Right ventricle myocardium inferior (tissue), 1 donor: ENCODE results near the gene E2F2. TPM values are rescaled to one million over a fixed set of nuclear protein-coding genes. Genes with fewer than 3 reads are reported as not detected.

Experiments used
- ATAC-seq: fragments of 200-7000 bp; cut with Tn5 transposase; one replicate; pipeline ENCODE4 v1.9.1; 2020; ENCODE audit warnings: mild to moderate bottlenecking, moderate library complexity
- DNase-seq: peaks from one replicate; pipeline ENCODE4 v3.0.0; 2021; ENCODE audit errors: missing footprints
- intact Hi-C: fragments of 100-400 bp; cut with DNase I; formaldehyde crosslinking; loops from one replicate; pipeline ENCODE4 v1.11.0; 2022
- long read RNA-seq: library from polyadenylated mRNA; unstranded; transcript quantifications from one replicate; pipeline ENCODE4 v2.0.0, GENCODE V29; 2021
- total RNA-seq: library from RNA; stranded (reverse); fragmentation: NEBNext Ultra II Directional; extraction: Animal tissue kit (Norgen Biotek cat#: 25700); gene quantifications from one replicate; pipeline ENCODE4 v1.2.1, GENCODE V29; 2021
- donor health status: DM: no; HTN: yes; CAD: no; lungs with severe emphysema.

The E2F2 gene, protein sequence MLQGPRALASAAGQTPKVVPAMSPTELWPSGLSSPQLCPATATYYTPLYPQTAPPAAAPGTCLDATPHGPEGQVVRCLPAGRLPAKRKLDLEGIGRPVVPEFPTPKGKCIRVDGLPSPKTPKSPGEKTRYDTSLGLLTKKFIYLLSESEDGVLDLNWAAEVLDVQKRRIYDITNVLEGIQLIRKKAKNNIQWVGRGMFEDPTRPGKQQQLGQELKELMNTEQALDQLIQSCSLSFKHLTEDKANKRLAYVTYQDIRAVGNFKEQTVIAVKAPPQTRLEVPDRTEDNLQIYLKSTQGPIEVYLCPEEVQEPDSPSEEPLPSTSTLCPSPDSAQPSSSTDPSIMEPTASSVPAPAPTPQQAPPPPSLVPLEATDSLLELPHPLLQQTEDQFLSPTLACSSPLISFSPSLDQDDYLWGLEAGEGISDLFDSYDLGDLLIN
- 0.76 TPM for total RNA-seq
- long read RNA-seq = 0 reads

DNA sequence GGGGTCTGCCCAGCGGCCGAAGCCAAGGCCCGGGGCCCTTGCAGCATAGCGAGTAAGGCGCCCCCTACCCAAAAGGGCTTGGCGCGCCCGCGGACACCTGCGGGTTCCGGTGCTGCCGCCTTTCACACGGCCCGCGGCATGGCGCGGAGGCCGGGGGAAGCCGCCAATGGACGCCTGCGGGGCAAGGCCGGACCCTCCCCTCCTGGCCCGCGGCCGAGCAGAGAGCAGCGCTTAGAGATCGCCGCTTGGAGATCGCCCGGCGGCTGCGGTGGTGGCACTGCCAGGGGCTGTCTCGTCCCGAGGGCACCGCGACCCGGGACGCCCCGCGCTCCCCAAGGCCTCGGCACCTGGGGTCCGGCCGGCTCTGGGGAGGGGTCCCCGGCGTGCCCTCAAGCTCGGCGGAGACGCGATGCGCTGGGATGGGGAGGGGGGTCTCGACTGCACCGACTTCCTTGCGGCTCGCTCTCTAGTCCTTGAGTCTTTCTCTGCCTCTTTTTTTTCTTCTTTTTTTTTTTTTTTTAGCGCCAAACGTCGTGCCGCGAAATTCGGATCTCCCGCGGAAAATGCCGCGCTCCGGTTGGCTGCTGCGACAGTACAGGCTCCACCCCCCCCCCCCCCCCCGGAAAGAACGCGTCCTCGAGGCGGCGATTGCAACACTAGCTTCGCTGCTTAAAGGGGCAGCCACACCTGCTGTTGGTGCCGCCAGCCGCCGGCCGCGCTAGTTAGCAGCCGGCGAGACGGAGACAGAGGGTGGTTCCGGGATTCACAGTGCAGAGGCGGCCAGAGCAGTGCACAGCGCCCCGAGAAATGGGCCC is at the start of gene E2F2:
Gene E2F2 (minus strand): TSS at position 487 of the 815 bp plus-strand sequence. CDS start 440 bp downstream, at position 47.
- DNase-seq (peak; percentile 92), ATAC-seq (peak; percentile 79)
- intact Hi-C loops = loop anchor here (10.0 kb wide), 1 partner anchor 186 kb away; the partner anchor contains the start of gene HNRNPR

DNA sequence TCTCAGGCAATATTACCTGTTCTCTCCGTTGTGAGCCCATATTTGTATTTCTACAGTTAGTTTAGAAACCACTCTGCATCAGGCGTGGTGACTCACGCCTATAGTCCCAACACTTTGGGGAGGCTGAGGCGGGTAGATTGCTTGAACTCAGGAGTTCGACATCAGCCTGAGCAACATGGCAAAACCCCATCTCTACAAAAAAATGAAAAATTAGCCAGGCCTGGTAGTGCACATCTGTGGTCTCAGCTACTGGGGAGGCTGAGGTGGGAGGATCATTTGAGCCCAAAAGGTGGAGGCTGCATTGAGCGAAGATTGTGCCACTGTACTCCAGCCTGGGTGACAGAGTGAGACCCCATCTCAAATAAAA is 47.9 kb upstream of the E2F2 start:
- ATAC-seq (no peak), DNase-seq (no peak)
- intact Hi-C loops = loop anchor here (2.0 kb wide), 1 partner anchor 24 kb away; no protein-coding TSS in a partner anchor

DNA sequence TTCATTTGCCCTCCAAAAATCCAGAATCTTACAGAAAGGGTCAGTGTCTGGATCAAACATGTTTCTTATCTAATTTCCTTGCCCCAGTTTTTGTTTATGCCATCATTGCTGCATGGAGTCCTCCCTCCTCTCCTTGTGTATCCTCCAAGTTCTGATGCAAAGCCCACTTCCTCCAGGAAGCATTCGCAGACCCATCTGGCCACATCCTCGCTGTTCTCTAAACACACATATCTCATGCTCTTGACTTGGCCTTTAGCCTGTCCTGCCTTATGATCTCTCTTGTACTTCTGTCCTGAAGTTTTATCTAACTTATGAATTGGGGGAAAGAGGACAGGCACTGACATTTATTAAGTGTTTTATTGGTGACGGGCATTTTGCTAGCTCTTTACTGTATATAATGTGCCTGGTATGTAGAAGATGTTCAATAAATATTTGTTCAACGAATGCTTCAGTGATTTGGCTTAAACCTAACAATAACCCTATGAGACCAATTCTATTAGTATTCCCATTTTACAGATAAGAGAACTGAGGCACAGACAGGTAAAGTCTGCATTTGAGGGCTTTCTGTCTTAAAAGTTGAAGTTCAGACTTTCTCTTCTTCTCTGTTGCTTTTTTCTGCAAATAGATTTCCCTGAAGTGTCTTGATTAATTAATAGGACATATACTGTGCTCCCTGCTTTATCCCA is 47.4 kb upstream of the E2F2 start:
- ATAC-seq = no peak
- intact Hi-C loops = loop anchor here (2.0 kb wide), 1 partner anchor 24 kb away; no protein-coding TSS in a partner anchor

DNA sequence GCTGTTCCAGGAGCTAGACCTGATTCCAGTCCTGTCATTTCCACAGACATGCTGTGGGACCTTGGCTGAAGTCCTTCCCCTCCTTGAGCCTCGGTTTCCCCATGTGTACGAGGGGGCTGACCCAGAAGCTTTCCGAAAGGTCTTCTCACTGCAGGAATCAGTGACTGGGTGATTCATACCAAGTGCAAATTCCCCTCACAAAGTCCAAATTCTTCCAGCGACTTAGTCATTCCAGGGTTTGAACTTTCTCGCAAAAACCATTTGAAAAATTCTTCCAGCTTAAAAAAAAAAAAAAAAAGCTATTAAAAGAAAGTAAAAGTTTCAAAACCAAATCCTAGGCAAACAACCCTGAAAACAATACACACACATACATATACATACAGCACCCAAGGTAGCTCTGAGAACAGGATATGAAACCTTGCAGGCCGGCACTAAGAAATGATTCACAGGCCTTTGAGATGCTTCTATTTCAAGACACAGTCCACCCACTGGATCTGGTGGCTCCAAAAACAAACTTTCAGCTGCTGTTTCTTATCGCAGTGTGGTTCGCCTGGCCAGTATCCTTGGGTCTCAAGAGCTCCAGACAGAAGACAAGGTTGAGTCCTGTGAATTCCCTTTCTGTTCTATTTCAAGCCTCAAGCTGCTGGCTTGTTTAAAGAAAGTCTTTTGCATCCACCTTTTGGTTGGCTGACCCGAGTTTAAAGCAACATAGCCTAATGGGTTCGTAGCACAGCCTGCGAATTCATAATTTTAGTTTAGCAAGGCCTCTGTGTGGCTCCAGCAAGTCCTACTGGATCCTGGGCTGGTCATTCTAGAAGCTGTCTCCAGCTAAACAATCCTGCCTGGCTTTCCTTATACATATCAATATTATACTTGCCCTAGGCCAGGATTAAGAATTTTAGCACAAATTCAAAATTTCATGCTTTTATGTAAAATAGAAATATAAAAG is 46.3 kb upstream of the E2F2 start:
- DNase-seq (no peak), ATAC-seq (peak; percentile 74)
- intact Hi-C loops = loop anchor here (2.0 kb wide), 1 partner anchor 23 kb away; no protein-coding TSS in a partner anchor

More for the DNA sequence above, 47.4 kb upstream of the E2F2 start:
- no peak for DNase-seq

DNA sequence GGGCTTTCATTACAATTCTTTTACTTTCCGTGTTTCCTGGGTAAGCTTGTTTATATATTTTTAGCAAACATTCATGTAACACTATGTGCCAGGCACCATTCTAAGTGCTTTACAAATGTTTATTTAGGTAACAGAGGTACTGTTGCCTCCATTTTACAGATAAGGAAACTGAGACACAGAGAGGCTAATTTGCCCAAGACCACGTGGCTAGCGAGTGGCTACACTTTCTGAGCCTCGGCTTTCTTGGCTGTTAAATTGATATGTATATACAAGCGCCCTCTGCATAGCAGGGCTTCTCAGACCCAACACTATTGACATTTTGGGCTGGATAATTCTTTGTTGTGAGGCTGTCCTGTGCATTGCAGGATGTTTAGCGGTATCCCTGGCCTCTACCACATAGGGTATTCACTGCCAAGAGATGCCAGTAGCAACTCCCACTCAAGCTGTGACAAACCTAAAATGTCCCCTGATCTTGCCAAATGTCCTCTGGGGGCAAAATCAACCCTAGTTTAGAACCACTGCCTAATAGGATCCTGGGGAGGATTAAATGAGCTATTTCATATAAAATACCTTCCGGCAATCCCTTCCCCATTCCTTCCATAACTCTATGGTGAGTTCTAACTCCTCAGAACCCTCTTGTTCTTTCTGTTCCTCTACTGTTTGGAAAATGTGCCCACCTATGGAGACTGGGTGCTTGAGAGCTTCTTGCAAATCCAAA is 45.5 kb upstream of the E2F2 start:
- DNase-seq (no peak), ATAC-seq (no peak)
- intact Hi-C loops = no loop called here

DNA sequence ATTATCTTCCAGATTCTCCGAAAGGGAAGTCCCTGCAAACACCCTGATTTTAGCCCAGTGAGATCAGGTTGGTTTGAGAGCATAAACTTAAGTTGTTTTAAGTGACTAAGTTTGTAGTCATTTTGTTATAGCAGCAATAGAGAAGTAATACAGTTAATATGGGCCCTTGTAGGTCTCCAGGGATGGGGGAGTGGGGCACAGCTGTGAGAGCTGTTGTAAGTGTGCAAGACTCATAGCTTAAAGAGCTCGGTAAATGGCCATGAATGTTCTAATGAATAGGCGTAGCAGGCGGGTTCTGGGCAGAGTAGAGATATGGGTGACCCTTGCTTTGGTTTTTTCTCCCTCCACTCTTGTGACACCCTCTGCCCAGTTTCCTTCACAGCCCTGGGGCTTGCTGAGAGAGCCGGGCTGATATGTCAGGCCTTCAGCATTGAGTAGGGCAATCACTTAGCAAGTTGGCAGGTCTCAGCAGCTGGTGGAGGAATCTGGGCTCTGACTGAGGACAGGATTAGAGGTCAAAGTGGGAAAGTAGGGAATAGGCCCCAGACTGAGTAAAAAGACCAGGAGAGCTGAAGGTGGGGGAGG is 44.3 kb upstream of the E2F2 start:
- intact Hi-C loops = no loop called here
- peak; percentile 30 for ATAC-seq
- DNase-seq = no peak

DNA sequence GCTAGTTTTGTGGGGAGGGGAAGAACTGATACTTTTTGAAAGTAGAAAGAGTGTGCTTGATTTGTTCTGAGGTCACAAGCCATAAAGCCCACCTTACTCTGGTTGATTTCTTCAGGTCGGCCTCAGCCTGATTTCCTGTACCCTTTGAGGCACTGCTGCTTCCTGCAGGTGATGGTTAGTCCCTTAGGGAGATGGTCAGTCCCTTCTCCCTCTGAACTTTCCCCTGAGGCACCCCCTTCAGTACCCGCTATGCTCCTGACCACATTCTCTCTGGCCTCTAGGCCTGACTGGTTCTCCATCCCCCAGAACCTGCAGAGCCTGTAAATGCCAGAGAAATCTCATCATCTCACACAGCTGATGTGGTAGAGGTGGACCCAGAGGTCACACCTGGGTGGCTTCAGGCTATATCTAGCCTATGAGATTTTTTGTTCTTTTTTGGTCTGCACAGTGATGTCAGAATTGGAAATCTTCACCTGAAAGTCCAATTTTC is 43.3 kb upstream of the E2F2 start:
- DNase-seq = no peak
- intact Hi-C loops = no loop called here
- ATAC-seq = no peak

DNA sequence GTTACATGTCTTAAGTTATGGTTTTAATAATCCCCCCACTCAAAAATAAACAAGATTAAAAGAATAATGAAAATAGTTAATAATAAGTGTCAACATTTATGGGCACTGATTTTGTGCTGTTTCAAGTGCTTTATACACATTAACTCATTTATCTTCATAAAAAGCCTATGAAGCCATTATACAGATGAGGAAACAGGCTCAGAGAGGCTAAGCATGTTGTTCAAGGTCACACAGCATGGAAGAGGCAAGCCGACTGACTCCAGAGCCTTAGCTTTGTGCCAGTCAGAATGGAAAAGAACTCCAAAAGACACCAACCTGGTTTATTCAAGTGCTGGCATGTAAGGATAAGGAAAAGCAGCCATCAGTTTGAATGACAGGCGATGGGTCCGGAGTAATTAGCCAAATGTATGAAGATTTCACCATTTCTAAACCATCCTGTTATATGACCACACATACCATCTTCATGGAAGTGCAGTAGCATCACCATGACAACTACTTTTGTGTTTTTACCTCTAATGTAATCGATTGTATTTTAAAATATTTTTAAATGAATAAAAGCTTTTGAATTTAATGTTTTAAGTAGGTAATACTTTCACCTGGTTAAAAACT is 42.6 kb upstream of the E2F2 start:
- DNase-seq (no peak), ATAC-seq (no peak)
- intact Hi-C loops = no loop called here

DNA sequence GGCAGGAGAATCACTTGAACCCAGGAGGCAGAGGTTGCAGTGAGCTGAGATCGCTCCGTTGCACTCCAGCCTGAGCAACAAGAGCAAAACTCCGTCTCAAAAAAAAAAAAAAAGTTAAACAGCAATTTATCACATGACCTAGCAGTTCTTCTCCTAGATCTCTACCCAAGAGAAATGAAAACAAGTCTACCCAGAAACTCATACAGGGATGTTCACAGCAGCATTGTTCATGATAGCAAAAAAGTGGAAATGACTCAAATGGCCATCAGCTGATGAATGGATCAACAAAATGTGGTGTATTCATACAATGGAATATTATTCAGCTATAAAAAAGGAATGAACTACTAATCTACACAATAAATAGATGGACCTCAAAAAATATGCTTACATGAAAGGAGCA is 40.4 kb upstream of the E2F2 start:
- DNase-seq = no peak
- intact Hi-C loops = no loop called here
- no peak for ATAC-seq

DNA sequence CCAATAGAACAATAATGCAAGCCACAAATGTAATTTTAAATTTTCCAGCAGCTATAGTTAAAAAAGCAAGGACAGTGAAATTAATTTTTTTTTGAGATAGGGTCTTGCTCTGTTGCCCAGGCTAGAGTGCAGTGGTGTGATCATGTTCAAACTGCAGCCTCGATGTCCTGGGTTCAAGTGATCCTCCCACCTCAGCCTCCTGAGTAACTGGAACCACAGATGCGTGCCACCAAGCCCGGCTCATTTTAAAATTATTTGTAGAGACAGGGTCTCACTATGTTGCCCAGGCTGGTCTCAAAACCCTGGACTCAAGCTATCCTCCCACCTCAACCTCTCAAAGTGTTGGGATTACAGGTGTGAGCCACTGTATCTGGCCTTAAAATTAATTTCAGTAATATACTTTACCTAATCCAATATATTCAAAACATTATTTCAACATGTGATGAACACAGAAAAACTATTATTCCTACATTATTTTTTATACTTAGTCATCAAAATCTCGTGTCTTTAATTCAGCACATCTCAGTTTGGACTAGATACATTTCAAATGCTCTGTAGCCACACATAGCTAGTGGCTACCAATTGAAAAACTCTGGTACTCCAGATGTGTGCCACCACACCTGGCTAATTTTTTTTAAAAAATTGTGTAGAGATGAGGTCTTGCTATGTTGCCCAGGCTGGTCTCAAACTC is 39.1 kb upstream of the E2F2 start:
- no peak for DNase-seq
- no peak for ATAC-seq
- intact Hi-C loops = no loop called here

DNA sequence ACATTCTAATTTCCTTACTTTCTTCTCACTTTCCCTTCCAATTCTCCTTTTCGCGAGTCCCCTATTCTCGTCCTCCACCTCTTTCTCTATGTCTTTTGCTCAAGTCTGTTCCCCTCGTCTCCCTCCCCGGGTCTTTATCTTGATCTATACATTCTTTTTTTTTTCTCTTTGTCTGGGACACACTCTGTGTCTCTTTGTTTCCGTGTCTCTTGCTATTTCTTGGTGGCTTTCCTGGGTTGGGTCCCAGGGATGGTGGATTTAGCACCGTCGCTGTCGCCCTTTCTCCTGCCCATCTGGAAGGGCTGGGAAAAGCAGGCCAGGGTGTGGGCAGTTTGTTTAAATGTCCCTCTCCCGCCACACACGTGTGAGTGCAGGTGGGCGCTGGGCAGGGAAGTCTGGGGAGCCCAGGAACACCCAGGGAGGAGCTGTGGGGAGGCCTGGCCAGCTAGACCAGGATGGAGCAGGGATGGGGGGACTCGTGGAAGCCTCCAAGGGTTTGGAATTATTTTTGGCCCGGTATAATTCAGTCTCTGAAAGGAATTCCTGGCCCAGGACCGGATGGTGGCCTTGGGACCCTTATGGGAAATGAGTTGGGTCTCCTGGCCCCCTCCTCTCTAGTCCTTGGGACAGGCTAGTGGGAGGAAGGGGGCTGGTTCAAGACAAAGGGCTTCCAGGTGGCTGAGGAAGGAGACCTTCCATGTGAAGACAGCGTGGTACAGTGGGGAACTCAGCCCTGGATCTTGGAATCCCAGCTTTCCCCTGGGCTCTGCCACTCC is 37.8 kb upstream of the E2F2 start:
- ATAC-seq = peak; percentile 20
- DNase-seq = no peak

DNA sequence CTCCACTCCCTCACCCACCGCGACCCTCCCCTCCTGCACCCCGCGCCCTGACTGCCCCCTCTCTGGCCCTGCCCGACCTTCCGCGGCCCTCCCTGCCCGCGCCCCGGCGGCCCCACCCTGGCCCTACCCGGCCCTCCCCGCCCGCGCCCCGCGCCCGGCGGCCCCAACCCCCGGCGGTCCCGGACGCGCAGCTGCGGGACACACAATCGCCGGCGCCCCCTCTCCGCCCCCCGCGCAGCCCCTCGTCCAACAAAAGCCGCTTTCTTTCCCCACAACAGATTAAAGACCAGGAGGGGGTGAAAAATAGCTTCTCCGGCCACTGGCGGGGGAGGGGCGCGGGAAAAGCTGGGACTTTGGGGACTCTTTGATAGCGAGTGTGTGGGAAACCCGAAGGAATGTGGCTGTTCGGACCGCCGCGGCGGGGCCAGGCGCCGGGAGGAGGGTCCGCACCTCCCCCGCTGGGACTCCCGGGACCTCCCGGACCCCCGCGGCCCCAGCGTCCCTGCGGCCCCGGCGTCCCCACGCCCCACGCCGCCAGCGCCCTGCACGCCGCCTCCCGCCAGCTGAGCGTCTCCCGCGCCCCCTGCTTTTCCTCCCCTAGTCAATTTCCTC is 37.1 kb upstream of the E2F2 start:
- ATAC-seq (peak; percentile 18), DNase-seq (no peak)
- intact Hi-C loops = no loop called here

More for the DNA sequence above, 37.8 kb upstream of the E2F2 start:
- intact Hi-C loops = no loop called here

DNA sequence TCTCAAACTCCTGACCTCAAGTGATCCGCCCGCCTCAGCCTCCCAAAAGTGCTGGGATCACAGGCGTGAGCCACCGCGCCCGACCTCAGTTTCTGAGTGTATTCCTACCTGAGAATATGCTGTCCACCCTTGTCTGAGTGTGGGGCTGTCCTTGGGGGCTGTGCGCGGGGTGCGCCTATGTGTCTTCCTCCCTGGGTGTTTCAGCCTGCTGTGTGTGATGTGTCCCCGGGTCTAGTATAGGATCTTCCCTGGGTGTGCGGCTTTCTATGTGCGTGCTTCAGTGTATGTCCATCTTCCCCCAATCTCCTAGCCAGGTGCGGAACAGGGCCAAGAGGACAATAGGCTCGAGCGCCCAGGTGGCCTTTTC is 36.6 kb upstream of the E2F2 start:
- peak; percentile 6 for ATAC-seq
- intact Hi-C loops = no loop called here
- no peak for DNase-seq

DNA sequence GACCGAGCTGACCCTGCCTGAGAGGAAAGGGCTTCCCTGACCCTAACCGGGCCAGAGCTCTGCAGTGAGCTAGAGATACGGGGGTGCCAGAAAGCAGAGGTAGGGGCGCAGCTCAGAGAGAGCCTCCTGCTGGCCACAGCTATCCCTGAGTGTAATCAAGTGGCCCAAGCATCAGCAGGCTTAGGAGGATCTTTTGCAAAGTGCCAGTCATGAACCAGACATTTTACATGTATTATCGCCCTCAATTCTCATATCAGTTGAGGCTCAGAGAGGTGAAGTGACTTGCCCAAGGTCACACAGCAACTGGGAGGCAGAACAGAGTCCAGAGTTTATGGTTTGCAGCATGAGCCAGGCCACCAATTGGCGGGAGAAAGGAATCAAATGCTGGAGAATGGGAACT is 35.3 kb upstream of the E2F2 start:
- ATAC-seq (no peak), DNase-seq (no peak)
- intact Hi-C loops = no loop called here

DNA sequence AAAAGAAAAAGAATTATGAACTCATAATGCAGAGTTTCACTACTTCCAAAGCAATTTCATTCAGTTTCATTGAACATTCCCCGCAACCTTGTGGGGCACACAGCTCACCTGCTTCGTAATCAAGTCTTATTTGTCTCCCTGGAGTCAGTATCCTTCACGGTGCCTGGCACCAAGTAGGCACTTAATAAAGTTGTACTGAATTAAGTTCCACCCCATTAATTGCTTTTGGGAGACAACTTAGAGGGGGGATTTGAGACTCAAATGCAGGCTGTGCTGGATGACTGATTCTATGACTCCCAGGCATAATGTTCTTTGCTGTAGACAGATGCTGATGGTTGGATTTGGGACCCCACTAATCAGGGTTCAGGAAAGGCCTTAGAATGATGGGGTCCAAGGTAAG is 34.7 kb upstream of the E2F2 start:
- intact Hi-C loops = no loop called here
- ATAC-seq (no peak), DNase-seq (no peak)
